Large intestine (tissue), 3 donors: ENCODE results near the gene PHLDB3. TPM values are rescaled to one million over a fixed set of nuclear protein-coding genes. Genes with fewer than 3 reads are reported as not detected.

Experiments used
- DNase-seq, 2 donors: peaks; one replicate each; pipeline versions ENCODE4 v3.0.0 to v3.0.0-alpha.2; 2013
- H3K27ac ChIP-seq: one replicate; pipeline ENCODE4 v1.5.1; 2013; ENCODE audit warnings: low read length
- H3K27me3 ChIP-seq: 2 replicates; pipeline ENCODE4 v1.6.1; 2013; ENCODE audit warnings: low read length; ENCODE audit not compliant: control insufficient read depth, insufficient read depth
- H3K36me3 ChIP-seq: 2 replicates; pipeline ENCODE4 v1.6.1; 2013; ENCODE audit warnings: low read length; ENCODE audit not compliant: control insufficient read depth, insufficient read depth
- H3K4me1 ChIP-seq: one replicate; pipeline ENCODE4 v1.6.1; 2013; ENCODE audit warnings: low read length; ENCODE audit not compliant: control insufficient read depth, insufficient read depth
- H3K4me3 ChIP-seq: one replicate; pipeline ENCODE4 v1.5.1; 2013; ENCODE audit warnings: low read length
- H3K9me3 ChIP-seq: one replicate; pipeline ENCODE4 v1.6.1; 2013; ENCODE audit warnings: mild to moderate bottlenecking, low read depth, low read length, moderate library complexity; ENCODE audit not compliant: control insufficient read depth
- WGBS: methylation state at CpG from one replicate; pipeline ENCODE4 v1.1.5; 2013; ENCODE audit warnings: low lambda C conversion rate; ENCODE audit not compliant: insufficient coverage; 5-methylcytosine and 5-hydroxymethylcytosine counted together
- polyA plus RNA-seq: library from polyadenylated mRNA; unstranded; fragments of 120-200 nt; gene quantifications from one replicate; pipeline ENCODE4 v1.2.1, GENCODE V29; 2013

Gene PHLDB3
- polyA plus RNA-seq, 1 donor: 33.8 TPM

GRCh38 chr19:43461303-43461702 lies 43.2 kb downstream of the PHLDB3 start:
- Histone ChIP-seq H3K4me1 (peaks cover 4% of the 10 kb centered on the region), H3K9me3 (peaks cover 5% of the 10 kb centered on the region), H3K36me3 (no peaks in the 10 kb centered on the region), H3K27ac (no peak overlapping the region), H3K4me3 (no peak overlapping the region), H3K27me3 (peaks cover 21% of the 10 kb centered on the region)
- no CpG with 5 or more reads among the region's 12 CpGs for WGBS
- no peak for DNase-seq

GRCh38 chr19:43460362-43461016 lies 44.1 kb downstream of the PHLDB3 start:
- Histone ChIP-seq H3K9me3 (peaks cover 2% of the 10 kb centered on the region), H3K27me3 (peaks cover 14% of the 10 kb centered on the region), H3K4me3 (no peak overlapping the region), H3K27ac (no peak overlapping the region), H3K4me1 (peaks cover 2% of the 10 kb centered on the region), H3K36me3 (no peaks in the 10 kb centered on the region)
- no peak for DNase-seq
- WGBS: no CpG with 5 or more reads among the region's 16 CpGs

- Histone ChIP-seq H3K9me3 (peaks cover under 1% of the 10 kb centered on the region), H3K4me1 (no peaks in the 10 kb centered on the region), H3K27ac (no peak overlapping the region), H3K4me3 (no peak overlapping the region), H3K36me3 (no peaks in the 10 kb centered on the region), H3K27me3 (peaks cover 6% of the 10 kb centered on the region)
- no CpG with 5 or more reads among the region's 4 CpGs for WGBS
- DNase-seq: no peak
Observed at GRCh38 chr19:43457809-43458208, 46.7 kb downstream of the PHLDB3 start.

GRCh38 chr19:43455321-43456113 lies 49.0 kb downstream of the PHLDB3 start:
- no peak overlapping the region for H3K27ac ChIP-seq
- no peaks in the 10 kb centered on the region for H3K4me1 ChIP-seq
- H3K9me3 ChIP-seq: peaks cover 4% of the 10 kb centered on the region
- WGBS: 31% methylated on average over 4 of the region's 10 CpGs
- H3K27me3 ChIP-seq: peaks cover 3% of the 10 kb centered on the region
- no peaks in the 10 kb centered on the region for H3K36me3 ChIP-seq
- no peak for DNase-seq
- H3K4me3 ChIP-seq: no peak overlapping the region

GRCh38 chr19:43454031-43454430 lies 50.5 kb downstream of the PHLDB3 start:
- Histone ChIP-seq H3K4me1 (no peaks in the 10 kb centered on the region), H3K4me3 (no peak overlapping the region), H3K27ac (no peak overlapping the region), H3K36me3 (no peaks in the 10 kb centered on the region), H3K9me3 (peaks cover 4% of the 10 kb centered on the region), H3K27me3 (no peaks in the 10 kb centered on the region)
- 60% methylated on average over 1 of the region's 2 CpGs for WGBS
- DNase-seq: no peak

- H3K4me3 ChIP-seq: no peak overlapping the region
- 86% methylated on average over 1 of the region's 3 CpGs for WGBS
- H3K9me3 ChIP-seq: peaks cover 4% of the 10 kb centered on the region
- no peak for DNase-seq
- no peaks in the 10 kb centered on the region for H3K27me3 ChIP-seq
- no peak overlapping the region for H3K27ac ChIP-seq
- H3K4me1 ChIP-seq: no peaks in the 10 kb centered on the region
- no peaks in the 10 kb centered on the region for H3K36me3 ChIP-seq
Observed at GRCh38 chr19:43452582-43452981, 52.0 kb downstream of the PHLDB3 start.

- no peaks in the 10 kb centered on the region for H3K36me3 ChIP-seq
- no CpG with 5 or more reads among the region's 2 CpGs for WGBS
- H3K9me3 ChIP-seq: peaks cover 4% of the 10 kb centered on the region
- no peak for DNase-seq
- no peak overlapping the region for H3K4me3 ChIP-seq
- no peak overlapping the region for H3K27ac ChIP-seq
- H3K27me3 ChIP-seq: no peaks in the 10 kb centered on the region
- H3K4me1 ChIP-seq: peaks cover 3% of the 10 kb centered on the region
Observed at GRCh38 chr19:43450545-43450997, 54.0 kb downstream of the PHLDB3 start.

GRCh38 chr19:43447655-43448054 lies 56.9 kb downstream of the PHLDB3 start:
- no peaks in the 10 kb centered on the region for H3K36me3 ChIP-seq
- no CpG with 5 or more reads among the region's 9 CpGs for WGBS
- DNase-seq: no peak
- H3K4me1 ChIP-seq: peaks cover 3% of the 10 kb centered on the region
- H3K27ac ChIP-seq: no peak overlapping the region
- H3K27me3 ChIP-seq: no peaks in the 10 kb centered on the region
- no peak overlapping the region for H3K4me3 ChIP-seq
- H3K9me3 ChIP-seq: peaks cover 2% of the 10 kb centered on the region

- Histone ChIP-seq H3K4me3 (no peak overlapping the region), H3K27me3 (no peaks in the 10 kb centered on the region)
Observed at GRCh38 chr19:43446746-43447489, 57.6 kb downstream of the PHLDB3 start.

GRCh38 chr19:43445426-43445825 lies 59.1 kb downstream of the PHLDB3 start:
- no CpG with 5 or more reads among the region's 2 CpGs for WGBS
- H3K4me3 ChIP-seq: no peak overlapping the region
- no peaks in the 10 kb centered on the region for H3K27me3 ChIP-seq
- H3K4me1 ChIP-seq: peaks cover 3% of the 10 kb centered on the region
- no peaks in the 10 kb centered on the region for H3K9me3 ChIP-seq
- no peak for DNase-seq
- H3K27ac ChIP-seq: no peak overlapping the region
- H3K36me3 ChIP-seq: no peaks in the 10 kb centered on the region

More at GRCh38 chr19:43446746-43447489, 57.6 kb downstream of the PHLDB3 start:
- no CpG with 5 or more reads among the region's 14 CpGs for WGBS
- DNase-seq: peak; percentile 55 to 68
- H3K27ac ChIP-seq: no peak overlapping the region
- H3K9me3 ChIP-seq: no peaks in the 10 kb centered on the region
- H3K4me1 ChIP-seq: peaks cover 3% of the 10 kb centered on the region
- H3K36me3 ChIP-seq: no peaks in the 10 kb centered on the region
